Panc1 (cell line): ENCODE measurements around the gene ITM2B. TPM values are rescaled to one million over a fixed set of nuclear protein-coding genes. Genes with fewer than 3 reads are reported as not detected.

Experiments used
- ATAC-seq: fragments of 200-7000 bp; cut with Tn5 transposase; 2 replicates; pipeline ENCODE4 v1.9.1; 2020; ENCODE audit warnings: mild to moderate bottlenecking, moderate library complexity
- BruUV-seq: library from RNA; stranded (reverse); fragments of 400-500 nt; replicated peaks from 2 replicates; lab custom pipeline; 2021; lab: Mats Ljungman, UMichigan
- CTCF ChIA-PET: fragments of 300-600 bp; sonication (Branson Sonifier 250); formaldehyde crosslinking; loops from one replicate; lab custom pipeline; 2022; ENCODE audit warnings: antibody characterized with exemption; lab: Charles Lee
- POLR2A ChIA-PET: fragments of 300-600 bp; sonication (Branson Sonifier 250); formaldehyde crosslinking; loops from one replicate; lab custom pipeline; 2022; ENCODE audit warnings: antibody characterized with exemption; lab: Charles Lee
- DNase-seq: peaks from one replicate; pipeline ENCODE4 v3.0.0-alpha.2; 2010; ENCODE audit warnings: low read depth, low spot score
- H3K27ac ChIP-seq: 2 replicates; pipeline ENCODE4 v1.5.1; 2011; ENCODE audit warnings: mild to moderate bottlenecking, low read length, inconsistent platforms
- H3K27me3 ChIP-seq: fragments of 200-500 bp; sonication (Bioruptor generic); 2 replicates; pipeline ENCODE4 v1.6.0; 2014; ENCODE audit warnings: low read length, inconsistent platforms; ENCODE audit not compliant: control insufficient read depth, insufficient read depth
- H3K36me3 ChIP-seq: fragments of 200-500 bp; sonication (Bioruptor generic); 2 replicates; pipeline ENCODE4 v1.5.1; 2014; ENCODE audit warnings: inconsistent platforms, mild to moderate bottlenecking, low read length, moderate library complexity; ENCODE audit not compliant: control insufficient read depth, insufficient read depth
- H3K4me1 ChIP-seq: 2 replicates; pipeline ENCODE4 v1.5.1; 2011; ENCODE audit warnings: inconsistent platforms, mild to moderate bottlenecking, low read length, moderate library complexity; ENCODE audit not compliant: control insufficient read depth, insufficient read depth
- H3K4me3 ChIP-seq, 2 experiments: 2 replicates each; pipeline ENCODE4 v1.5.1; 2011 to 2012; ENCODE audit warnings: low read depth in 2 of 2, low read length in 2 of 2, mild to moderate bottlenecking in 2 of 2, inconsistent platforms in 1 of 2, moderate library complexity in 1 of 2
- H3K9me3 ChIP-seq: fragments of 200-500 bp; sonication (Bioruptor generic); 2 replicates; pipeline ENCODE4 v1.5.1; 2014; ENCODE audit warnings: low read depth, mild to moderate bottlenecking, inconsistent platforms, low read length, moderate library complexity; ENCODE audit not compliant: control insufficient read depth, insufficient read depth
- CTCF ChIP-seq: fragments of 450-650 bp; IDR thresholded peaks from 2 replicates; pipeline ENCODE4 v1.5.1; 2017; ENCODE audit warnings: mild to moderate bottlenecking
- POLR2AphosphoS5 ChIP-seq: IDR thresholded peaks from 2 replicates; pipeline ENCODE4 v1.6.1; 2012; ENCODE audit warnings: mild to moderate bottlenecking, low read depth, low read length, moderate library complexity
- REST ChIP-seq, 2 experiments: IDR thresholded peaks; 2 replicates each; pipeline ENCODE4 v1.6.1; 2011 to 2012; ENCODE audit warnings: low read depth in 2 of 2, control low read depth in 1 of 2, low read length in 1 of 2, mild to moderate bottlenecking in 1 of 2, moderate library complexity in 1 of 2; ENCODE audit not compliant: insufficient read depth in 1 of 2
- SIN3A ChIP-seq: IDR thresholded peaks from 2 replicates; pipeline ENCODE4 v1.6.1; 2012; ENCODE audit warnings: low read depth, mild to moderate bottlenecking, low read length, moderate library complexity, borderline replicate concordance; ENCODE audit not compliant: insufficient read depth
- TCF7L2 ChIP-seq: IDR thresholded peaks from 2 replicates; pipeline ENCODE4 v1.6.1; 2011; ENCODE audit warnings: mild to moderate bottlenecking, low read depth, low read length, inconsistent platforms
- in situ Hi-C: cut with HindIII; loops from 2 replicates; pipeline ENCODE4 v1.10.0; 2016; ENCODE audit warnings: low sequenced_read_pairs, low pct_unique_long_range_greater_than_20kb
- intact Hi-C: fragments of 100-400 bp; cut with micrococcal nuclease; formaldehyde crosslinking; loops from one replicate; pipeline ENCODE4 v1.10.0; 2022; ENCODE audit not compliant: unreplicated experiment
- total RNA-seq: library from RNA; stranded (reverse); gene quantifications from one replicate; pipeline ENCODE4 v1.2.1, GENCODE V29; 2021; ENCODE audit not compliant: unreplicated experiment

Gene ITM2B
- total RNA-seq, 1 experiment from 2014 or later = 156 TPM

- Histone ChIP-seq H3K36me3 (peaks cover 16% of the 10 kb centered on the region), H3K4me3 (no peak overlapping the region), H3K9me3 (no peaks in the 10 kb centered on the region), H3K4me1 (no peaks in the 10 kb centered on the region), H3K27ac (no peak overlapping the region), H3K27me3 (no peaks in the 10 kb centered on the region)
- TF ChIP-seq REST (IDR thresholded peaks at IDR 0.05; ENCODE audit: insufficient read depth in 1 of 2, low read depth in 2 of 2, low read length in 1 of 2) = no peak
- no peak for TF ChIP-seq CTCF
- no peak for TF ChIP-seq POLR2AphosphoS5
- TF ChIP-seq TCF7L2 = no peak
- TF ChIP-seq SIN3A = no peak
- no peak for ATAC-seq
- no TSS peak for BruUV-seq
- POLR2A ChIA-PET = no interaction called here
- in situ Hi-C loops = no loop called here
- no peak for DNase-seq
- intact Hi-C loops = no loop called here
- CTCF ChIA-PET = no interaction called here
These were observed 28.0 kb downstream of the ITM2B start for GRCh38 chr13:48260970-48261369.

- no peak overlapping the region for H3K27ac ChIP-seq
- no peaks in the 10 kb centered on the region for H3K27me3 ChIP-seq
- in situ Hi-C loops = no loop called here
- no TSS peak for BruUV-seq
- ATAC-seq (no peak), DNase-seq (no peak)
- intact Hi-C loops = no loop called here
- no peaks in the 10 kb centered on the region for H3K4me1 ChIP-seq
- no peak overlapping the region for H3K4me3 ChIP-seq
- no peak for TF ChIP-seq SIN3A
- no peak for TF ChIP-seq REST (IDR thresholded peaks at IDR 0.05; ENCODE audit: insufficient read depth in 1 of 2, low read depth in 2 of 2, low read length in 1 of 2)
- no peak for TF ChIP-seq CTCF
- no peak for TF ChIP-seq POLR2AphosphoS5
- no peak for TF ChIP-seq TCF7L2
- CTCF ChIA-PET = no interaction called here
- no peaks in the 10 kb centered on the region for H3K9me3 ChIP-seq
- POLR2A ChIA-PET = no interaction called here
- H3K36me3 ChIP-seq = peaks cover 10% of the 10 kb centered on the region
These were observed 30.2 kb downstream of the ITM2B start for GRCh38 chr13:48263196-48263595.
